ENCODE results near the gene RNF2. TPM values are rescaled to one million over a fixed set of nuclear protein-coding genes. Genes with fewer than 3 reads are reported as not detected.

RNF2 gene
- total RNA-seq, 1 experiment from 2014 or later, result 32.8 TPM

DNA sequence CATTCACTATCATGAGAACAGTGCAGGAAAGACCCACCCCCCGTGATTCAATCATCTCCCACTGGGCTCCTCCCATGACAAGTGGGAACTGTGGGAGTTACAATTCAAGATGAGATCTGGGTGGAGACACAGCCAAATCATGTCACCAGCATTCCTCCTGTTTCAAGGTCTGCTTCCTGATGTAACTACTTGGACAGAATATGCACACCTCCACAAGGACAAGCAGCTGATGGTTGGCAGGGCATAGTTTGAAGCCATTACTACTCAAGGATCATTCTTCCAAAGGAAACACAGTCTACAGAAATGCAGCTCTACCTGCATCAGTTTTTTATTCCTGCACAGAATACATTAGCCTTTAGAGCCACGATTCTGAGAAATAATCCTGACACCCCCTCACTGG, 28.5 kb upstream of the RNF2 start:
- Histone ChIP-seq H3K36me3 (ENCODE audit: control insufficient read depth, insufficient read depth, low read length) (no peaks in the 10 kb centered on the region), H3K27ac (ENCODE audit: low read length) (no peak overlapping the region), H3K4me3 (ENCODE audit: low read depth in 2 of 2, low read length in 2 of 2) (no peak overlapping the region), H3K4me1 (ENCODE audit: control insufficient read depth, insufficient read depth, low read length) (no peaks in the 10 kb centered on the region), H3K9me3 (ENCODE audit: control insufficient read depth, insufficient read depth, low read depth, low read length) (no peaks in the 10 kb centered on the region), H3K27me3 (ENCODE audit: control insufficient read depth, insufficient read depth, low read length) (no peaks in the 10 kb centered on the region)
- TF ChIP-seq POLR2AphosphoS5 (IDR thresholded peaks at IDR 0.05; ENCODE audit: low read depth, low read length), result no peak
- no TSS peak for BruUV-seq (replicated peaks)
- peak; percentile 34; the same call in 1 of the 2 replicates for ATAC-seq
- DNase-seq (ENCODE audit: low read depth, low spot score), result no peak
- CTCF ChIA-PET, result no interaction called here
- POLR2A ChIA-PET, result no interaction called here
- intact Hi-C loops (cut with micrococcal nuclease; ENCODE audit: unreplicated experiment) (no loop called here), in situ Hi-C loops (cut with HindIII; ENCODE audit: low pct_unique_long_range_greater_than_20kb, low sequenced_read_pairs) (no loop called here)

DNA sequence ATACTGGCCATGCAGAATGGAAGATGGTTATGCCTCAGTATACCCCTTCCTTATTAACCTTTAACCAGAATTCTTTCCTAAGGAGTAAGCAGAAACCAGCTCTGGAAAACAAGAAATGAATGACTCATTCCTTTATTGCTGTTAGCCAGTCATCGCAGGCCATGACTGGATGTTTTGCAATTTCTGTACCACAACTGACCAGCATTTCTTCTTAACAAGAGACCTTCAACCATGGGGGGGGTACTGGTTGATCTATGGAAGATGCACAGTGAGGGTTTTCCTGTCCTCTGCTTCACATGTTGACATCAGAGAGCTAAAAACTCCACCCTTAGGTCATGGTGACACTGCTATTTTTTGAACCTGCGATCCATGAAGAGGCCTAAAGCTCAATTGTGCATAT, 28.0 kb upstream of the RNF2 start:
- no peaks in the 10 kb centered on the region for H3K9me3 ChIP-seq (ENCODE audit: control insufficient read depth, insufficient read depth, low read depth, low read length)
- CTCF ChIA-PET, result no interaction called here
- in situ Hi-C loops (cut with HindIII; ENCODE audit: low pct_unique_long_range_greater_than_20kb, low sequenced_read_pairs), result no loop called here
- intact Hi-C loops (cut with micrococcal nuclease; ENCODE audit: unreplicated experiment), result no loop called here
- H3K27ac ChIP-seq (ENCODE audit: low read length), result no peak overlapping the region
- no peaks in the 10 kb centered on the region for H3K36me3 ChIP-seq (ENCODE audit: control insufficient read depth, insufficient read depth, low read length)
- TF ChIP-seq TCF7L2 (IDR thresholded peaks at IDR 0.05; ENCODE audit: low read depth, low read length), result no peak
- TF ChIP-seq, protein P1, sequence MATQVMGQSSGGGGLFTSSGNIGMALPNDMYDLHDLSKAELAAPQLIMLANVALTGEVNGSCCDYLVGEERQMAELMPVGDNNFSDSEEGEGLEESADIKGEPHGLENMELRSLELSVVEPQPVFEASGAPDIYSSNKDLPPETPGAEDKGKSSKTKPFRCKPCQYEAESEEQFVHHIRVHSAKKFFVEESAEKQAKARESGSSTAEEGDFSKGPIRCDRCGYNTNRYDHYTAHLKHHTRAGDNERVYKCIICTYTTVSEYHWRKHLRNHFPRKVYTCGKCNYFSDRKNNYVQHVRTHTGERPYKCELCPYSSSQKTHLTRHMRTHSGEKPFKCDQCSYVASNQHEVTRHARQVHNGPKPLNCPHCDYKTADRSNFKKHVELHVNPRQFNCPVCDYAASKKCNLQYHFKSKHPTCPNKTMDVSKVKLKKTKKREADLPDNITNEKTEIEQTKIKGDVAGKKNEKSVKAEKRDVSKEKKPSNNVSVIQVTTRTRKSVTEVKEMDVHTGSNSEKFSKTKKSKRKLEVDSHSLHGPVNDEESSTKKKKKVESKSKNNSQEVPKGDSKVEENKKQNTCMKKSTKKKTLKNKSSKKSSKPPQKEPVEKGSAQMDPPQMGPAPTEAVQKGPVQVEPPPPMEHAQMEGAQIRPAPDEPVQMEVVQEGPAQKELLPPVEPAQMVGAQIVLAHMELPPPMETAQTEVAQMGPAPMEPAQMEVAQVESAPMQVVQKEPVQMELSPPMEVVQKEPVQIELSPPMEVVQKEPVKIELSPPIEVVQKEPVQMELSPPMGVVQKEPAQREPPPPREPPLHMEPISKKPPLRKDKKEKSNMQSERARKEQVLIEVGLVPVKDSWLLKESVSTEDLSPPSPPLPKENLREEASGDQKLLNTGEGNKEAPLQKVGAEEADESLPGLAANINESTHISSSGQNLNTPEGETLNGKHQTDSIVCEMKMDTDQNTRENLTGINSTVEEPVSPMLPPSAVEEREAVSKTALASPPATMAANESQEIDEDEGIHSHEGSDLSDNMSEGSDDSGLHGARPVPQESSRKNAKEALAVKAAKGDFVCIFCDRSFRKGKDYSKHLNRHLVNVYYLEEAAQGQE (IDR thresholded peaks at IDR 0.05; ENCODE audit: insufficient read depth in 1 of 2, low read depth in 2 of 2, low read length in 1 of 2), result no peak
- TF ChIP-seq, protein P2, sequence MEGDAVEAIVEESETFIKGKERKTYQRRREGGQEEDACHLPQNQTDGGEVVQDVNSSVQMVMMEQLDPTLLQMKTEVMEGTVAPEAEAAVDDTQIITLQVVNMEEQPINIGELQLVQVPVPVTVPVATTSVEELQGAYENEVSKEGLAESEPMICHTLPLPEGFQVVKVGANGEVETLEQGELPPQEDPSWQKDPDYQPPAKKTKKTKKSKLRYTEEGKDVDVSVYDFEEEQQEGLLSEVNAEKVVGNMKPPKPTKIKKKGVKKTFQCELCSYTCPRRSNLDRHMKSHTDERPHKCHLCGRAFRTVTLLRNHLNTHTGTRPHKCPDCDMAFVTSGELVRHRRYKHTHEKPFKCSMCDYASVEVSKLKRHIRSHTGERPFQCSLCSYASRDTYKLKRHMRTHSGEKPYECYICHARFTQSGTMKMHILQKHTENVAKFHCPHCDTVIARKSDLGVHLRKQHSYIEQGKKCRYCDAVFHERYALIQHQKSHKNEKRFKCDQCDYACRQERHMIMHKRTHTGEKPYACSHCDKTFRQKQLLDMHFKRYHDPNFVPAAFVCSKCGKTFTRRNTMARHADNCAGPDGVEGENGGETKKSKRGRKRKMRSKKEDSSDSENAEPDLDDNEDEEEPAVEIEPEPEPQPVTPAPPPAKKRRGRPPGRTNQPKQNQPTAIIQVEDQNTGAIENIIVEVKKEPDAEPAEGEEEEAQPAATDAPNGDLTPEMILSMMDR (IDR thresholded peaks at IDR 0.05), result no peak
- TF ChIP-seq POLR2AphosphoS5 (IDR thresholded peaks at IDR 0.05; ENCODE audit: low read depth, low read length), result no peak
- no peak for TF ChIP-seq SIN3A (IDR thresholded peaks at IDR 0.05; ENCODE audit: borderline replicate concordance, insufficient read depth, low read depth, low read length)
- DNase-seq (ENCODE audit: low read depth, low spot score) (peak; percentile 15), ATAC-seq (peak; percentile 78)
- POLR2A ChIA-PET, result no interaction called here
- no peak overlapping the region for H3K4me3 ChIP-seq (ENCODE audit: low read depth in 2 of 2, low read length in 2 of 2)
- no peaks in the 10 kb centered on the region for H3K27me3 ChIP-seq (ENCODE audit: control insufficient read depth, insufficient read depth, low read length)
- H3K4me1 ChIP-seq (ENCODE audit: control insufficient read depth, insufficient read depth, low read length), result no peaks in the 10 kb centered on the region
- no TSS peak for BruUV-seq (replicated peaks)

DNA sequence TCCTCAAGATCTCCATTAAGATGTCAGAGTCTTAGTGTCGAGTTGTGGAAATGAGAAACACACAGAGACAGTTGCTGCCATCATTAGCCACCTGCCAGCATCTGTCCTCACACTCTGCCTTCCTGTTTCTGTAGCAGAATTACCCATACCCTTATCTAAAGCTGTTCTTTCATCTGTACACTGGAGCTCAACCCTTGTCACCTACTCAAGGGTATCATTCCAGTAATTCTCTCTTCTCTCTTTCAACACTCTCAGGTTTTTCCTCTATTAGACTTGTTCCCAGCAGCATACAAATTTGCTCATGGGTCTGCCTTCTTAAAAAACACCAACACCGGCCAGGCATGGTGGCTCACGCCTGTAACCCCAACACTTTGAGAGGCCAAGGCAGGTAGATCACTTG, 27.4 kb upstream of the RNF2 start:
- ATAC-seq (no peak), DNase-seq (ENCODE audit: low read depth, low spot score) (no peak)
- Histone ChIP-seq H3K4me1 (ENCODE audit: control insufficient read depth, insufficient read depth, low read length) (no peaks in the 10 kb centered on the region), H3K4me3 (ENCODE audit: low read depth in 2 of 2, low read length in 2 of 2) (no peak overlapping the region), H3K27ac (ENCODE audit: low read length) (no peak overlapping the region), H3K9me3 (ENCODE audit: control insufficient read depth, insufficient read depth, low read depth, low read length) (no peaks in the 10 kb centered on the region), H3K27me3 (ENCODE audit: control insufficient read depth, insufficient read depth, low read length) (no peaks in the 10 kb centered on the region), H3K36me3 (ENCODE audit: control insufficient read depth, insufficient read depth, low read length) (no peaks in the 10 kb centered on the region)
- POLR2A ChIA-PET, result no interaction called here
- CTCF ChIA-PET, result no interaction called here
- BruUV-seq (replicated peaks), result no TSS peak
- intact Hi-C loops (cut with micrococcal nuclease; ENCODE audit: unreplicated experiment), result no loop called here
- in situ Hi-C loops (cut with HindIII; ENCODE audit: low pct_unique_long_range_greater_than_20kb, low sequenced_read_pairs), result no loop called here
- TF ChIP-seq, protein P2 (IDR thresholded peaks at IDR 0.05), result no peak
- TF ChIP-seq TCF7L2 (IDR thresholded peaks at IDR 0.05; ENCODE audit: low read depth, low read length) (no peak), SIN3A (IDR thresholded peaks at IDR 0.05; ENCODE audit: borderline replicate concordance, insufficient read depth, low read depth, low read length) (no peak), POLR2AphosphoS5 (IDR thresholded peaks at IDR 0.05; ENCODE audit: low read depth, low read length) (no peak)
- TF ChIP-seq, protein P1 (IDR thresholded peaks at IDR 0.05; ENCODE audit: insufficient read depth in 1 of 2, low read depth in 2 of 2, low read length in 1 of 2), result no peak
